ENCODE results near the gene RSPO3.

The RSPO3 gene

GRCh38 chr6:127083231-127083962, 35.1 kb upstream of the RSPO3 start:
- H4K20me1 ChIP-seq (ENCODE audit: insufficient read depth), result no peaks in the 10 kb centered on the region
- H3K4me1 ChIP-seq (ENCODE audit: low read depth, poor library complexity, severe bottlenecking), result no peaks in the 10 kb centered on the region
- no peaks in the 10 kb centered on the region for H3K36me3 ChIP-seq (ENCODE audit: insufficient read depth)
- H3K27me3 ChIP-seq (ENCODE audit: insufficient read depth, low read depth), result no peaks in the 10 kb centered on the region
- no peak overlapping the region for H3K9ac ChIP-seq
- no peak overlapping the region for H3K27ac ChIP-seq
- no peak overlapping the region for H3K4me3 ChIP-seq (IDR thresholded peaks at IDR 0.05; ENCODE audit: insufficient read depth, low read depth, low read length)
- no peak for TF ChIP-seq CTCF (conservative IDR thresholded peaks at IDR 0.05; ENCODE audit: low read depth, low read length)
- no peak overlapping the region for H3K4me2 ChIP-seq
- no peaks in the 10 kb centered on the region for H3K79me2 ChIP-seq (ENCODE audit: insufficient read depth, low read depth)
- H2AFZ ChIP-seq (ENCODE audit: low read depth), result no peak overlapping the region

GRCh38 chr6:127083963-127084310, 34.5 kb upstream of the RSPO3 start:
- Histone ChIP-seq H4K20me1 (ENCODE audit: insufficient read depth) (no peaks in the 10 kb centered on the region), H3K27me3 (ENCODE audit: insufficient read depth, low read depth) (no peaks in the 10 kb centered on the region), H3K4me3 (IDR thresholded peaks at IDR 0.05; ENCODE audit: insufficient read depth, low read depth, low read length) (no peak overlapping the region), H3K36me3 (ENCODE audit: insufficient read depth) (no peaks in the 10 kb centered on the region), H3K4me1 (ENCODE audit: low read depth, poor library complexity, severe bottlenecking) (no peaks in the 10 kb centered on the region), H3K27ac (no peak overlapping the region), H3K4me2 (no peak overlapping the region), H3K79me2 (ENCODE audit: insufficient read depth, low read depth) (no peaks in the 10 kb centered on the region), H2AFZ (ENCODE audit: low read depth) (no peak overlapping the region), H3K9ac (no peak overlapping the region)
- TF ChIP-seq CTCF (conservative IDR thresholded peaks at IDR 0.05; ENCODE audit: low read depth, low read length), result no peak

GRCh38 chr6:127085181-127085580, 33.3 kb upstream of the RSPO3 start:
- no peaks in the 10 kb centered on the region for H4K20me1 ChIP-seq (ENCODE audit: insufficient read depth)
- H3K79me2 ChIP-seq (ENCODE audit: insufficient read depth, low read depth), result no peaks in the 10 kb centered on the region
- H3K9ac ChIP-seq, result no peak overlapping the region
- H2AFZ ChIP-seq (ENCODE audit: low read depth), result no peak overlapping the region
- no peak overlapping the region for H3K4me2 ChIP-seq
- no peak overlapping the region for H3K4me3 ChIP-seq (IDR thresholded peaks at IDR 0.05; ENCODE audit: insufficient read depth, low read depth, low read length)
- H3K27ac ChIP-seq, result no peak overlapping the region
- H3K36me3 ChIP-seq (ENCODE audit: insufficient read depth), result no peaks in the 10 kb centered on the region
- no peak for TF ChIP-seq CTCF (conservative IDR thresholded peaks at IDR 0.05; ENCODE audit: low read depth, low read length)
- no peaks in the 10 kb centered on the region for H3K27me3 ChIP-seq (ENCODE audit: insufficient read depth, low read depth)
- no peaks in the 10 kb centered on the region for H3K4me1 ChIP-seq (ENCODE audit: low read depth, poor library complexity, severe bottlenecking)

GRCh38 chr6:127090051-127090450, 28.4 kb upstream of the RSPO3 start:
- H3K9ac ChIP-seq, result no peak overlapping the region
- H3K4me3 ChIP-seq (IDR thresholded peaks at IDR 0.05; ENCODE audit: insufficient read depth, low read depth, low read length), result no peak overlapping the region
- H2AFZ ChIP-seq (ENCODE audit: low read depth), result no peak overlapping the region
- no peaks in the 10 kb centered on the region for H3K4me1 ChIP-seq (ENCODE audit: low read depth, poor library complexity, severe bottlenecking)
- H3K4me2 ChIP-seq, result no peak overlapping the region
- no peaks in the 10 kb centered on the region for H3K27me3 ChIP-seq (ENCODE audit: insufficient read depth, low read depth)
- no peaks in the 10 kb centered on the region for H4K20me1 ChIP-seq (ENCODE audit: insufficient read depth)
- H3K79me2 ChIP-seq (ENCODE audit: insufficient read depth, low read depth), result no peaks in the 10 kb centered on the region
- no peak overlapping the region for H3K27ac ChIP-seq
- no peak for TF ChIP-seq CTCF (conservative IDR thresholded peaks at IDR 0.05; ENCODE audit: low read depth, low read length)
- H3K36me3 ChIP-seq (ENCODE audit: insufficient read depth), result no peaks in the 10 kb centered on the region
